Measurements from ENCODE around the gene CNTD1.
"Not testable (repeated sequence)": the region's sequence is repeated elsewhere in the genome, so short reads cannot be mapped to it uniquely, and the experiment has no call there.

The CNTD1 gene

GRCh38 chr17:42848093-42848492 lies 49.4 kb downstream of the CNTD1 start:
- no peak for DNase-seq

DNA sequence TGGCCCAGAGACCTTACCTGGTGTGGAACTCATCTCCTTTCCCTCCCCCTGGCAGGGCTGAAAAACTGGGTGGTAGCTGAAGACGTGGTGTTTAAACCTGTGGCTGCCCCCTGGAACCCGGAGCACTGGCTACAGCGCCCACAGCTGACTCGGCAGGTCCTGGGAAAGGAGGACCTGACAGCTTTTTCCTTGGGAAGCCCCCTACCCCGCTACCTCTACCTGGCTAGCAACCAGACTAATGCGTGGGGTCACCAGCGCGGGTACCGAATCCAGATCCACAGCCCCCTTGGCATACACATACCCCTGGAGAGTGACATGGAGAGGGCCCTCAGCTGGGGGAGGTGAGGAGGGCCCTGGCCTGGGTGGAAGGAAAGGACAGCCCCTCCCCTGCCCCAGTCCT lies 50.4 kb downstream of the CNTD1 start:
- no peak for DNase-seq

- no peak for DNase-seq
These were observed 51.0 kb downstream of the CNTD1 start for GRCh38 chr17:42849451-42850181.

GRCh38 chr17:42850954-42851353 lies 52.3 kb downstream of the CNTD1 start, which contains the start of gene AOC3:
Gene AOC3, plus strand, starts transcription at chr17:42851199. Its CDS starts 145 bp downstream, at chr17:42851344.
- no peak for DNase-seq

GRCh38 chr17:42851371-42852240 lies 52.9 kb downstream of the CNTD1 start:
- DNase-seq = not testable (repeated sequence)

GRCh38 chr17:42852351-42852750 lies 53.7 kb downstream of the CNTD1 start:
- DNase-seq = no peak

DNA sequence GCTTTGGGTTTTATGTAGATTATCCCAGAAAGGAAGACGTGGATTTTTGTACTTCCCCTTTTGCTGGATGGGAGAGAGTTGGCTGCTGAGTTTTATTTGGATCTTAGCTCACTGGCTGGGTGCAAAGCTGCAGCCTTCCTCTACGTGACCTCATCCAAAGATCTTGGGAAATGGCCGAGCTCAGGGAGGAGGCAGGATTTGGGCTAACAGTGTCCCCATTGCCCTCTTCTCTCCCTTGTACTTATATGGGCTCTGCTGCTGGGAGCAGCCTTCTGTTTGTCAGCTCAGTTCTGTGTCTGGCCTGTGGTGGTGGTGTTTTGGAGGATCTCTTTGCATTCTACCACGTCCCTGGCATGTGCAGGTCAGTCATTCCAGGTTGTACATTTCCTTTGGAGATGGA lies 54.3 kb downstream of the CNTD1 start:
- DNase-seq = no peak

DNA sequence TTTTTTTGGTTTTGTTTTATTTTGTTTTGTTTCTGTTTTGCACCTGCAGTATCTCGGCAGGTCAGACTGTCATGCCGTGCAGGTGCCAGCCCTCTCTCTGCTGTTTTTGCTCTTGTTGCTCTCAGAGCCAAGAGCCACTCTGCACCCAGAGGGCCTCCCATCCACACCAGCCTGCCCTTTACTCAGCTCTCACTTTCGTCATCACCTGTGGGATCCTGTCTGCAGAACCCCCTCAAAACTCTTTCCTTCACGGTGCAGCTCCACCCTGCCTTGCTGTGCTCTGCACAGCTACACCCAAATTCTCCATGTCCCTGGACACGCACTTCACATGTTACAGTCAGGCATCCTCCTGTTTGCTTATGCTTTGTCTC lies 54.9 kb downstream of the CNTD1 start:
- no peak for DNase-seq

GRCh38 chr17:42853968-42854790 lies 55.5 kb downstream of the CNTD1 start:
- DNase-seq = no peak

DNA sequence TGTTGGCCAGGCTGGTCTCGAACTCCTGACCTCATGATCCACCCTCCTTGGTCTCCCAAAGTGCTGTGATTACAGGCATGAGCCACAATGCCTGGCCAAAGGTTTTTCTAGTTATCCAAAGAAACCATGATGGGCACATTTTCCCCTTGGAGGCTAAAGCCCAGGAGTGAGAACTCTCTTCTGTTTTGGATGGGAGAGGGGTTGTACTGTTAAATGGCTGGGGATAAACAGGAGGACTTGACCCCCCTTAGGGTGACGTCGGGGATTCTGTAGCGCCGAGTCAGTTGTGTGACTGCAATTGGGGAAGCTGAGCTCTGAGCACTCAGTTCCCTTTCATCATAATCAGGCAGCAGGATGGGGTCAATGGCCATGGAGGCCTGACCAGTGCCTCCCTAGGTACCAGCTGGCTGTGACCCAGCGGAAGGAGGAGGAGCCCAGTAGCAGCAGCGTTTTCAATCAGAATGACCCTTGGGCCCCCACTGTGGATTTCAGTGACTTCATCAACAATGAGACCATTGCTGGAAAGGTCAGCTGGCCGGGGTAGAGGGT lies 56.5 kb downstream of the CNTD1 start:
- no peak for DNase-seq

DNA sequence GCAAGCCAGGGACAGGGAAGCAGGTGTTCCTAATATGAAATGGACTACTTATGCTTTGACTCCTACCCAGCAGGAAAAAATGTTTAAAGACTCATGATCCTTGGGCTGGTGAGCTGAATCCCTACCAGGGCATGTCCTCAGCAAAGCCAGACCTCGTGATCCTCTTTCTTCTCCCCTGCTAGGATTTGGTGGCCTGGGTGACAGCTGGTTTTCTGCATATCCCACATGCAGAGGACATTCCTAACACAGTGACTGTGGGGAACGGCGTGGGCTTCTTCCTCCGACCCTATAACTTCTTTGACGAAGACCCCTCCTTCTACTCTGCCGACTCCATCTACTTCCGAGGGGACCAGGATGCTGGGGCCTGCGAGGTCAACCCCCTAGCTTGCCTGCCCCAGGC lies 57.4 kb downstream of the CNTD1 start:
- DNase-seq = not testable (repeated sequence)

DNA sequence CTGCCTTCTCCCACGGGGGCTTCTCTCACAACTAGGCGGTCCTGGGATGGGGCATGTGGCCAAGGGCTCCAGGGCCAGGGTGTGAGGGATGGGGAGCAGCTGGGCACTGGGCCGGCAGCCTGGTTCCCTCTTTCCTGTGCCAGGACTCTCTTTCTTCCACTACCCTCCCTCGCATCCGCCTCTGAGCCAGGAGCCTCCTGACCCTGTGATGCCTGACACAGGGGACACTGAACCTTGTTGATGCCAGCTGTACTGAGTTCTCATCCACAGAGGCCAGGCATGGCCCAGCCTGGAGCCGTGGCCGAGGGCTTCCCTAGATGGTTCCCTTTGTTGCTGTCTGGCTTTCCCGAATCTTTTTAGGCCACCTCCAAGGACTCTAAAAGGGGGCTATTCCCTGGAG lies 57.9 kb downstream of the CNTD1 start:
- not testable (repeated sequence) for DNase-seq

DNA sequence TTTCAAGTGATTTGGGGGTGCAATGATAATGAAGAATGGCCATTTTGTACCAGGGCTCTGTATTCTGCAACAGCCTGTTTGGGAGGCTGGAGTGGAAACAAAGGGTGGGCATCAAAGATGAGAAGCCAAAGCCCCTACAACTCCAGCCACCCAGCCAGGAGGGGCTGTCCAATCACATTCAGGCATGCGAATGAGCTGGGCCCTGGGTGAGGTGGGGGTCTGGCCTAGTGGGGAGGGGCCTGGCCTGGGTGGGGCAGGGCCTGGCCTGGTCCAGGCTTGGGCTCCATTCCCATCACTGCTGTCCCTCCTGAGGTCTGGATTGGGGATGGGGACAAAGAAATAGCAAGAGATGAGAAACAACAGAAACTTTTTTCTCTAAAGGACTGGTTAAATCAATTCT lies 58.7 kb downstream of the CNTD1 start:
- DNase-seq = no peak
